SU-DHL-6 (cell line): ENCODE results near the gene NTSR1.

Source experiments
- H2AFZ ChIP-seq: fragments of 200-600 bp; sonication (generic); 2 replicates; pipeline ENCODE4 v1.6.1; 2014; ENCODE audit warnings: low read depth, mild to moderate bottlenecking, moderate library complexity, mixed read lengths, antibody characterized with exemption, low read length; ENCODE audit not compliant: severe bottlenecking
- H3F3A ChIP-seq: fragments of 200-600 bp; shearing (Covaris generic); 2 replicates; pipeline ENCODE4 v1.6.0; 2016; ENCODE audit warnings: antibody characterized with exemption, mild to moderate bottlenecking; ENCODE audit not compliant: insufficient read depth
- H3K27ac ChIP-seq: fragments of 200-600 bp; sonication (generic); 2 replicates; pipeline ENCODE4 v1.5.1; 2016; ENCODE audit warnings: low read depth, mild to moderate bottlenecking, low read length, moderate library complexity, mixed read lengths
- H3K27me3 ChIP-seq: fragments of 200-600 bp; sonication (generic), shearing (Covaris generic); 2 replicates; pipeline ENCODE4 v1.6.0; 2014; ENCODE audit warnings: mild to moderate bottlenecking, low read length
- H3K36me3 ChIP-seq: fragments of 200-600 bp; sonication (generic); 2 replicates; pipeline ENCODE4 v1.6.1; 2014; ENCODE audit warnings: mild to moderate bottlenecking, low read length, mixed read lengths
- H3K4me2 ChIP-seq: fragments of 300-600, 200-600 bp; shearing (Covaris generic), sonication (generic); 2 replicates; pipeline ENCODE4 v1.6.0; 2014; ENCODE audit warnings: low read length, low read depth, mild to moderate bottlenecking; ENCODE audit not compliant: poor library complexity, severe bottlenecking
- H3K4me3 ChIP-seq: fragments of 200-600 bp; sonication (generic); 2 replicates; pipeline ENCODE4 v1.5.1; 2014; ENCODE audit warnings: antibody characterized with exemption, low read length, mild to moderate bottlenecking, mixed read lengths; ENCODE audit not compliant: insufficient read depth, poor library complexity, severe bottlenecking
- H3K79me2 ChIP-seq: fragments of 200-600 bp; sonication (generic); 2 replicates; pipeline ENCODE4 v1.6.1; 2014; ENCODE audit warnings: mild to moderate bottlenecking, low read length, moderate library complexity; ENCODE audit not compliant: insufficient read depth
- H3K9ac ChIP-seq: fragments of 200-600 bp; sonication (generic); 2 replicates; pipeline ENCODE4 v1.7.0; 2014; ENCODE audit warnings: mild to moderate bottlenecking, low read length
- H3K9me2 ChIP-seq: fragments of 200-600 bp; sonication (generic); replicated peaks from 2 replicates; pipeline ENCODE4 v1.6.1; 2014; ENCODE audit warnings: low read length; ENCODE audit not compliant: insufficient read depth
- H3K9me3 ChIP-seq: fragments of 200-600 bp; sonication (generic); 2 replicates; pipeline ENCODE4 v1.6.1; 2014; ENCODE audit warnings: low read length, mixed read lengths; ENCODE audit not compliant: insufficient read depth
- H4K20me1 ChIP-seq: fragments of 200-600 bp; sonication (generic); 2 replicates; pipeline ENCODE4 v1.6.1; 2014; ENCODE audit warnings: low read depth, mild to moderate bottlenecking, antibody characterized with exemption, low read length, moderate library complexity, mixed read lengths
- CTCF ChIP-seq: fragments of 200-600 bp; sonication (generic); IDR thresholded peaks from one replicate; pipeline ENCODE4 v1.5.1; 2017; ENCODE audit warnings: antibody characterized with exemption, mild to moderate bottlenecking, low read length, moderate library complexity; ENCODE audit not compliant: insufficient read depth, poor library complexity, severe bottlenecking
- EZH2phosphoT487 ChIP-seq: fragments of 200-600 bp; sonication (generic), shearing (Covaris generic); conservative IDR thresholded peaks from 2 replicates; pipeline ENCODE4 v1.6.1; 2018; ENCODE audit warnings: mild to moderate bottlenecking, antibody characterized with exemption, low read length, moderate library complexity, mixed read lengths

The NTSR1 gene

GRCh38 chr20:62760856-62761758 is 52.5 kb downstream of the NTSR1 start:
- Histone ChIP-seq H3K27ac (no peak overlapping the region), H3K9me2 (no peaks in the 10 kb centered on the region), H3K4me2 (no peak overlapping the region), H3K9me3 (no peaks in the 10 kb centered on the region), H3K27me3 (no peaks in the 10 kb centered on the region), H3F3A (no peaks in the 10 kb centered on the region), H2AFZ (no peak overlapping the region), H4K20me1 (no peaks in the 10 kb centered on the region), H3K4me3 (no peak overlapping the region), H3K79me2 (no peaks in the 10 kb centered on the region), H3K9ac (no peak overlapping the region), H3K36me3 (no peaks in the 10 kb centered on the region)
- no peak for TF ChIP-seq CTCF
- no peak for TF ChIP-seq EZH2phosphoT487

DNA sequence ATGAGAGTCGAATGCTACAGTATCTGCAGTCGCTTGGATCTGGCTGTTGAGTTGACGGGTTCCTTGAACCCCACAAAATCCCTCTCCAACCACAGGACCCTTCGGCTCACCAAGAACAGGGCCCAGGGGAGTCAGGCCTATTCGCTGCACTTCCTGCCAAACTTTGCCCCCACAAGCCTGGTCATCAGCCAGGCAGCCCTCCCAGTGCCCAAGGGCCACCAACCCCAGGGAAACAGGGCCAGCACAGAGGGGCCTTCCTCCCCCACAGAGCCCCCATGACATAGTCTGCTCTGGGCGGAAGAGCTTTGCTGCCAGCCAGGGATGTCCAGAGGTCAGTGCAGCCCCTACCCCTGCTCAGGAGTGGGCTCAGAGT is 53.1 kb downstream of the NTSR1 start:
- no peak overlapping the region for H3K4me2 ChIP-seq
- TF ChIP-seq CTCF (no peak), EZH2phosphoT487 (no peak)
- no peak overlapping the region for H3K27ac ChIP-seq
- no peak overlapping the region for H3K9ac ChIP-seq
- H2AFZ ChIP-seq = no peak overlapping the region
- no peaks in the 10 kb centered on the region for H3K9me3 ChIP-seq
- no peaks in the 10 kb centered on the region for H3K79me2 ChIP-seq
- no peak overlapping the region for H3K4me3 ChIP-seq
- H3K27me3 ChIP-seq = no peaks in the 10 kb centered on the region
- no peaks in the 10 kb centered on the region for H3F3A ChIP-seq
- H3K9me2 ChIP-seq = no peaks in the 10 kb centered on the region
- H3K36me3 ChIP-seq = no peaks in the 10 kb centered on the region
- no peaks in the 10 kb centered on the region for H4K20me1 ChIP-seq

DNA sequence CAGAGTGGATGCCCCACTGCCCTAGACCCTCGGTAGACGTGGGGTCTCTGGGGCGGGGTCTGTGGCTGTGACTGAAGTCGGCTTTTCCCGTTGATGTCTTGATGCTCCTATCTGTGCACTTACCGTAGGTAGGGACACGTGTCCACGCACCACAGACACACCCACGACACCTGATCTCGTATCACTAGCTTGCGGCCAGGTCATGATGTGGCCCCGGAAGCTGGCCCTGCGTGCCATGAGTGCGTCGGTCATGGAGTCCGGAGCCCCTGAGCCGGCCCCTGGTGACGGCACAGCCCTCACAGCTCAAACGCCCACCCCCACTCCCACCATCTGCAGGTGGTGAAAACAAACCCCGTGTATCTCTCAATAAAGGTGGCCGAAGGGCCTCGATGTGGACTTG is 53.7 kb downstream of the NTSR1 start:
- H3K36me3 ChIP-seq = no peaks in the 10 kb centered on the region
- H3K4me2 ChIP-seq = no peak overlapping the region
- H2AFZ ChIP-seq = no peak overlapping the region
- no peaks in the 10 kb centered on the region for H3F3A ChIP-seq
- H3K9ac ChIP-seq = no peak overlapping the region
- H3K79me2 ChIP-seq = no peaks in the 10 kb centered on the region
- H4K20me1 ChIP-seq = no peaks in the 10 kb centered on the region
- no peak overlapping the region for H3K27ac ChIP-seq
- H3K9me3 ChIP-seq = no peaks in the 10 kb centered on the region
- no peak for TF ChIP-seq CTCF
- TF ChIP-seq EZH2phosphoT487 = no peak
- no peaks in the 10 kb centered on the region for H3K27me3 ChIP-seq
- H3K9me2 ChIP-seq = no peaks in the 10 kb centered on the region
- H3K4me3 ChIP-seq = no peak overlapping the region
